Cardiac muscle cell (in vitro differentiated cells and primary cell): Measurements from ENCODE around the gene SLC9A9. TPM values are rescaled to one million over a fixed set of nuclear protein-coding genes. Genes with fewer than 3 reads are reported as not detected.

Experiments
- DNase-seq, 2 donors: peaks; one replicate each; pipeline versions ENCODE4 v3.0.0 to v3.0.0-alpha.2; 2010 to 2017; ENCODE audit warnings: low read depth in 1 of 2, low spot score in 1 of 2
- H3K27ac ChIP-seq: fragments of 200-600 bp; sonication (generic); 2 replicates; pipeline ENCODE4 v1.5.1; 2016
- H3K27me3 ChIP-seq: fragments of 200-600 bp; sonication (generic); 2 replicates; pipeline ENCODE4 v1.6.0; 2016; ENCODE audit warnings: control low read depth
- H3K36me3 ChIP-seq: fragments of 200-600 bp; sonication (generic); 2 replicates; pipeline ENCODE4 v1.5.1; 2016; ENCODE audit warnings: control low read depth
- H3K4me1 ChIP-seq: fragments of 200-600 bp; sonication (generic); 2 replicates; pipeline ENCODE4 v1.8.1; 2017; ENCODE audit warnings: low read depth, mild to moderate bottlenecking, mixed run types
- H3K4me3 ChIP-seq: fragments of 200-600 bp; sonication (generic); 2 replicates; pipeline ENCODE4 v1.5.1; 2016; ENCODE audit warnings: mild to moderate bottlenecking
- H3K9me3 ChIP-seq: fragments of 200-600 bp; sonication (generic); 2 replicates; pipeline ENCODE4 v1.5.1; 2017; ENCODE audit warnings: low read depth, mild to moderate bottlenecking, control low read depth
- polyA plus RNA-seq: library from polyadenylated mRNA; unstranded; fragments of >200 nt; fragmentation: Nextera tagmentation; extraction: Ambion mirVana; gene quantifications from 2 replicates; pipeline ENCODE4 v1.2.1, GENCODE V29; 2016
- total RNA-seq: library from RNA; depleted of rRNA; stranded (reverse); fragments of >200 nt; gene quantifications from 2 replicates; pipeline ENCODE4 v1.2.3, GENCODE V29; 2016
- TF ChIP-seq, protein P1 (sequence below): IDR thresholded peaks from 2 replicates; pipeline ENCODE4 v1.5.1; 2012; ENCODE audit warnings: low read depth, mild to moderate bottlenecking, low read length

The SLC9A9 gene
- total and polyA plus RNA-seq, 2 experiments from 2014 or later, result 0.73 to 1.5 TPM

DNA sequence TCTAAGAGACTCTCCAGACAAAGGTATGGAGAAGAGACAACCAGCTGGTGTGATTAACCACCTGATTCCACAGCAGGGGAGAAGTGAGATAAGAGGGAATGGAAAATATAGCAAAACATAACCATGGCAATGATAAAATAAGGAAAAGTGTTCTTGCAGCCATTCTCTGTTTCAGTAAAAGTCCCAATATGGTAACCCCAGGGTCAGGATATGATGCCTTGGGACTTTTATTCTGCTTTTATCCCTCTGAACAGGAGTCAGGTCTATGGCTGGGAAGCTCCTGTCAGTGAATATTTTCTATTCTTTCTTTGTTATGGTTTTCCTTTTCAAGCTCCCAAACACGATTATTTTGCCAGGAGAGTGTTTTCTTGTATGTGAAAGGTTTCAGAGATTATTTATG, 94.2 kb downstream of the SLC9A9 start:
- no peak for DNase-seq
- Histone ChIP-seq H3K27me3 (no peaks in the 10 kb centered on the region), H3K9me3 (no peaks in the 10 kb centered on the region), H3K4me1 (no peaks in the 10 kb centered on the region), H3K4me3 (no peak overlapping the region), H3K27ac (no peak overlapping the region), H3K36me3 (no peaks in the 10 kb centered on the region)
- TF ChIP-seq, protein P1, sequence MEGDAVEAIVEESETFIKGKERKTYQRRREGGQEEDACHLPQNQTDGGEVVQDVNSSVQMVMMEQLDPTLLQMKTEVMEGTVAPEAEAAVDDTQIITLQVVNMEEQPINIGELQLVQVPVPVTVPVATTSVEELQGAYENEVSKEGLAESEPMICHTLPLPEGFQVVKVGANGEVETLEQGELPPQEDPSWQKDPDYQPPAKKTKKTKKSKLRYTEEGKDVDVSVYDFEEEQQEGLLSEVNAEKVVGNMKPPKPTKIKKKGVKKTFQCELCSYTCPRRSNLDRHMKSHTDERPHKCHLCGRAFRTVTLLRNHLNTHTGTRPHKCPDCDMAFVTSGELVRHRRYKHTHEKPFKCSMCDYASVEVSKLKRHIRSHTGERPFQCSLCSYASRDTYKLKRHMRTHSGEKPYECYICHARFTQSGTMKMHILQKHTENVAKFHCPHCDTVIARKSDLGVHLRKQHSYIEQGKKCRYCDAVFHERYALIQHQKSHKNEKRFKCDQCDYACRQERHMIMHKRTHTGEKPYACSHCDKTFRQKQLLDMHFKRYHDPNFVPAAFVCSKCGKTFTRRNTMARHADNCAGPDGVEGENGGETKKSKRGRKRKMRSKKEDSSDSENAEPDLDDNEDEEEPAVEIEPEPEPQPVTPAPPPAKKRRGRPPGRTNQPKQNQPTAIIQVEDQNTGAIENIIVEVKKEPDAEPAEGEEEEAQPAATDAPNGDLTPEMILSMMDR, result no peak

DNA sequence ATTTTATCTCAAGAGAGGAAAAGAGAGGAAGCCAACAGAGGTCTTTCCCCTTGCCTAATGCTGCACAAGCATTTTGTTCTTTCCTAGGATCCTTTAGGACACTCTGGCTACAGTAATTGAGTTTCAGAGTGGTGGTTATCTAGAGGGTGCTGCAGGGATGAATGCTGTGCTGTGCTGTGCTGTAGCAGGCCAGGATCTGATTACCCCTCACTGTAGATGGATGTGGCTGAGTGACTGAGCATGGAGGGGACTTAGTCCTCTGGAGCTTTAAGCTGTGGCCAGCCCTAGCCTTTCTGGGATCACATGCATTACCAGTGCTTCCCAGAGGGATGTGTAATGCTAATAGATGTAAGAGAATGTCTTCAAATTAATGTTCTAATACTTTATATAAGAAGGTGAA, 94.8 kb downstream of the SLC9A9 start:
- TF ChIP-seq, protein P1, result no peak
- Histone ChIP-seq H3K4me3 (no peak overlapping the region), H3K4me1 (no peaks in the 10 kb centered on the region), H3K9me3 (no peaks in the 10 kb centered on the region), H3K36me3 (no peaks in the 10 kb centered on the region), H3K27ac (no peak overlapping the region), H3K27me3 (no peaks in the 10 kb centered on the region)
- no peak for DNase-seq

DNA sequence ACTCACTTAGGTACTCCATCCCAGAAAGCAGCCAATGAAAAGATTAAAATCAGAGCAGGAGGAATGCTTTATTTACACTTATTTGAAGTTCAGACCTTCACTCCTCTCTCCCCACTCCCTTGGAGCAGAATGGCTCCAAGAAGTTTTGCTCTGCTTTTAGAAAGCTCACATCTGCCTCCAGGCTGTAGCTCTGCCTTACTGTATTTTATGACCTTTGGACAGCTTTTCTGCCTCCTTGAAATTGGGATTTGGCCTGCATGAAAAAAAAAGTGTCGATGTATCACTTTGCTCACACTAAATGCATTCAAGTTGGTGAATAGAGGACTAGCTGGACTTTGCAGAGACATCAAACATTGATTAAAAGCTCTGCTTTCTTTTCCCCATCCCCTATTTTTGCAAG, 95.3 kb downstream of the SLC9A9 start:
- Histone ChIP-seq H3K9me3 (no peaks in the 10 kb centered on the region), H3K4me3 (no peak overlapping the region), H3K27ac (no peak overlapping the region), H3K36me3 (no peaks in the 10 kb centered on the region), H3K27me3 (no peaks in the 10 kb centered on the region), H3K4me1 (no peaks in the 10 kb centered on the region)
- TF ChIP-seq, protein P1, result no peak
- DNase-seq, result no peak

DNA sequence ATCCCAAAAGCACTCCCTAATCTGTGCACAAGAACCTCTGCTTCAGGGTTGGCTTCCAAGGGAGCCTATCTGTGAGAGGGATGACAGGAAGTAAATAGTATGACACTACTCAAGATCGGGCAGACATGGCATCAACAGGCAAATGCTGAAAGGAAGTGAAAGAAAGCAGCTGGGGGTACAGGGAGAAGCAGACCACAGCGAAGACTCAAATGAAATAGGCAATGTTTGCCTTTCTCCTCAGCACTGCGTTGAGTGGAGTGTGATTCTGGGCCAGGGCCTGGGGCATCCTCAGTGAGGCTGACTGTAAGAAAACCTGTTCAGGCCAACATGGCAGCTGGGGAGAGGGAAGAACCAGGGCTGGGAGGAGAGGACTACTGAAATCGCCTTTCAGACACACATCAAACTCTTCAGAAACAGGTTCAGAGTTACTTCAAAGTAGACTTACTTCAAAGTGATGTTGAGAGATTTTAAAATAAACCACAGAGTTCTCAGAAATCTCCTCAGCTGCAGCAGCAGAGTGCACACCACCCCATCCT, 96.6 kb downstream of the SLC9A9 start:
- H3K4me1 ChIP-seq, result no peaks in the 10 kb centered on the region
- no peak overlapping the region for H3K4me3 ChIP-seq
- no peaks in the 10 kb centered on the region for H3K9me3 ChIP-seq
- no peak overlapping the region for H3K27ac ChIP-seq
- no peaks in the 10 kb centered on the region for H3K27me3 ChIP-seq
- H3K36me3 ChIP-seq, result no peaks in the 10 kb centered on the region
- TF ChIP-seq, protein P1, result no peak
- DNase-seq, result no peak

DNA sequence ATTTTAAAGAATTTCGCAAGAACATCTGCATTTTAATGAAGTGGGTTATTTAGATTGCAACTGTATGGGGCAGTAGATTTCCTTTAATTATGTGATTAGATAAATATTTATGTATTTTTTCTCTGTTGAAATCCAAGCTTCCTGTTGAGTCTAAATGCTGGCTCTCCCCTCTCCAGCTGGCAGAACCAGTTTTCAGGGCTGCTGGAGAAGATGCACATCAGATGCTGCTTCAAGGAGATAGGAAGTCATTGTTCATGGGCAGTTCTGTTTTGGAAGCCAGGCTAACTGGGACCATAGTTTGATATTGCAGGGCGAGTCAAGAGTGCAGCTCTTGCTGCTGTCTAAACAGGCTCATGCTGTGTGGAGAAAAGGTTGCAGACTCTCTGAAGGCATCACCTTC, 97.4 kb downstream of the SLC9A9 start:
- TF ChIP-seq, protein P1, result no peak
- H3K36me3 ChIP-seq, result no peaks in the 10 kb centered on the region
- H3K27me3 ChIP-seq, result no peaks in the 10 kb centered on the region
- no peak overlapping the region for H3K4me3 ChIP-seq
- DNase-seq, result no peak
- no peaks in the 10 kb centered on the region for H3K4me1 ChIP-seq
- H3K9me3 ChIP-seq, result no peaks in the 10 kb centered on the region
- no peak overlapping the region for H3K27ac ChIP-seq

DNA sequence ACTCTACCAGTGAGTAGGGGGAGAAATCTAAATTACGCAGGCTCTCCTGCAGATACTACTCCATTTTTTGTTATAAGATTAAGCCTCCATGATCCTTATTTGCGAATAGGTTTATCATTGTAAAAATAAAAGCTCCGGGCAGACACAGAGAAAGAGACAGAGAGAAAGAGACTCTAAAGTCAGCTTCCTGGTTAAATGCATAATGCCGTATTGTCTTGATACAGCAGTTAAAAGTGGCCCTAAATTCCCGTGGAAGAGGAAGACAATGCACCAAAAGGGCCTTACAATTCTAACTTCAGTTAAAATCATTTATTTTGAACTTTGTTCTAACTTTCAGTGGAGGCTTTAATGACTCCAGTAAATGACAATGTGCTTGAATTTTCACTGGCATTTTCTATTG, 98.3 kb downstream of the SLC9A9 start:
- Histone ChIP-seq H3K4me1 (no peaks in the 10 kb centered on the region), H3K36me3 (no peaks in the 10 kb centered on the region), H3K9me3 (no peaks in the 10 kb centered on the region), H3K27me3 (no peaks in the 10 kb centered on the region), H3K4me3 (no peak overlapping the region), H3K27ac (no peak overlapping the region)
- TF ChIP-seq, protein P1, result no peak
- no peak for DNase-seq
